GM21717 (cell line): Measurements from ENCODE around the gene AKAP11.
"Not testable (repeated sequence)": the region's sequence is repeated elsewhere in the genome, so short reads cannot be mapped to it uniquely, and the experiment has no call there.

Experiments
- ATAC-seq: cut with Tn5 transposase; IDR thresholded peaks from one replicate; pipeline ENCODE4 v1.9.1; 2021; ENCODE audit warnings: mild to moderate bottlenecking, moderate library complexity; ENCODE audit not compliant: unreplicated experiment

AKAP11 gene, protein sequence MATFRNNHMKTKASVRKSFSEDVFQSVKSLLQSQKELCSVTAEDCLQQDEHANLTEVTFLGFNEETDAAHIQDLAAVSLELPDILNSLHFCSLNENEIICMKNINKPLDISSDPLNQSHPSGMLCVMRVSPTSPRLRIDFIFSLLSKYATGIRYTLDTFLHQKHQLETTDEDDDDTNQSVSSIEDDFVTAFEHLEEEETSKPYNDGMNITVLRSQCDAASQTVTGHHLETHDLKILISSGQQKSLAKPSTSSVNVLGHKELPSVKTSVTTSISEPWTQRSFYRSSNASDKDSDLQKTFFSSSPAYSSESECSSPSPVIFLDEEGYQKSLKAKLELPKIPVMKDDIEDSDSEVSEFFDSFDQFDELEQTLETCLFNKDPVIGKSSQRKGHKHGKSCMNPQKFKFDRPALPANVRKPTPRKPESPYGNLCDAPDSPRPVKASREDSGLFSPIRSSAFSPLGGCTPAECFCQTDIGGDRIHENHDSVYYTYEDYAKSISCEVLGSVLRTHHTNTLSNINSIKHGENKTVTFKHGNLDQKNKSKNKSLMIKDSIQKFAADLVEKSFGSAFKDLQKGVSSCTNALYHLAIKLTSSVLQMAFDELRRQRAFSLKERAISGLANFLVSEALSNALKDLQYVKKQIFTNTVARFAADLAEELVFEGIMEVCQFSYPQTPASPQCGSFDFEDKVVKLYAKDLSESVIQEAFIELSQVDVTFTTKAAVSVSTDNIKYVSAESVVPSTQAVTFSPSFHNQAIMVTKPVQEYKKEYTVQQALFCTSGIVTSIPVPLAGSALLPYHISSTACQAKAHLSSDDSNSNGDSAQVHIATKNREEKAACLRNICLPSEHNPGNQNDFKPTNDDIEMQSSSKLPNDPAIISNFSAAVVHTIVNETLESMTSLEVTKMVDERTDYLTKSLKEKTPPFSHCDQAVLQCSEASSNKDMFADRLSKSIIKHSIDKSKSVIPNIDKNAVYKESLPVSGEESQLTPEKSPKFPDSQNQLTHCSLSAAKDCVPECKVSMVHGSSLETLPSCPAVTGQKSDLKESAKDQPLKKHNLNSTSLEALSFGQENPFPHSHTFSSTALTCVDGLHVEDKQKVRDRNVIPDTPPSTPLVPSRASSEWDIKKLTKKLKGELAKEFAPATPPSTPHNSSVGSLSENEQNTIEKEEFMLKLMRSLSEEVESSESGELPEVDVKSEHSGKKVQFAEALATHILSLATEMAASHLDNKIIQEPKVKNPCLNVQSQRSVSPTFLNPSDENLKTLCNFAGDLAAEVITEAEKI (N-terminal part only)

DNA sequence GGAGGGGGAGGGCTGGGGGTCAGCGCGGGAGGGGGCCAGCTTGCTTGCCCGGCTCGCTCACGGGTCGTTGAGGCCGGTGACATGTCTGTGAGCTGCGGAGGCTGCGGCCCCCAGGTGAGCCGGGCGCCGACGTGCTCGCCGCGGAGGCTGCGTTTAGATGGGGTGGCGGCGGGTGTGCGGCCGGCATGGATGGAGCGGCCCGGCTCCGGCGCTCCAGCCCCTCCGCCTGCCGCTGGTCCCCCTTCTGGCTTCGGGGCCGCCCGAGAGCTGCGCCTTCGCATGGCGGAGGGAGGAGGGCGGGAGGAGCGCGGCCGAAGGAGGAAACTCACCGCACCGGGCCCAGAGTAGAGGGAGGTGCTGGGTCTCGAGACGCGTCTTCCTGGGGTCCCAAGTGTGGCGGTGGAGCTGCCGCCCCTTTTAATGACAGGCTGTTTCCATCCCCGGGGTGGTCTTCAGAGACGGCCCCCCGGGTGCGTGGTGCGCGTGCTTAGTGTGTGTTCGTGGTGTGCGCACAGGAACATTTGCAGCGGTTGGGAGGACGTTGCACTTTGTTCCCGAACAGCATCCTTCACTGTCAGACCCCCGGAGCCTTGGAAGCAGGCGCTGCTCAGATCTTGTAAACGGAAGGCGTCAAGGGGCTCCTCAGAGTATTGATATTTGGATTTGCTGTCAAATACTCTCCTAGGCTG lies at the start of gene AKAP11:
Gene AKAP11, plus strand, starts transcription at position 38 of the 689 bp plus-strand sequence. CDS start 14,197 bp downstream, outside the sequence.
- ATAC-seq: peak; percentile 29

DNA sequence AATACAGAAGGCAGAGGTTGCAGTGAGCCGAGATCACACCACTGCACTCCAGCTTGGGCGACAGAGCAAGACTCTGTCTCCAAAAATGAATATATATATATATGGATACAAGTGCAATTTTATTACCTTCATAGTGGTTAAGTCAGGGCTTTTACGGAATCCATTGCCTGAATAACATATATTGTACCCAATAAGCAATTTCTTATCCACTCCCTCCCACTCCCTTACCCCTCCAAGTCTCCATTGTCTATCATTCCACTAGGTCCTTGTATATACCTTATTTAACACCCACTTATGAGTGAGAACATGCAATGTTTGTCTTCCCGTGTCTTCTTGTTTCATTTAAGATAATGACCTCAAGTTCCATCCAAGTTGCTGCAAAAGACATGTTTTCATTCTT lies 48.3 kb upstream of the AKAP11 start:
- no peak for ATAC-seq

DNA sequence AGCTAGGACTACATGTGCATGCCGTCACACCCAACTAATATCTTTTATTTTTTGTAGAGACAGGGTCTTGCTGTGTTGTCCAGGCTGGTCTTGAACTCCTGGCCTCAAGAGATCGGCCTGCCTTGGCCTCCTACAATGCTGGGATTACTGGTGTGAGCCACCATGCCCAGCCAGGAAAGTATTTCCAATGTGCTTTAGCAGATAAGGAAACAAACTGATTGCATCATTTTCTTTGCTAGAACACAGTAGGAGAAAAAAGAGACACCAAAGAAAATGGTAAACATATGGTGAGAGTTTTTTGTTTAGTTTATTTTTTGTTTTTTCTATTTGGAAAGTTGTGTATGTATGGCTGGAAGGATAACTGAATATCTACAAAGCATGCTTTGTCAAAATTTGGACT lies 46.9 kb upstream of the AKAP11 start:
- no peak for ATAC-seq

DNA sequence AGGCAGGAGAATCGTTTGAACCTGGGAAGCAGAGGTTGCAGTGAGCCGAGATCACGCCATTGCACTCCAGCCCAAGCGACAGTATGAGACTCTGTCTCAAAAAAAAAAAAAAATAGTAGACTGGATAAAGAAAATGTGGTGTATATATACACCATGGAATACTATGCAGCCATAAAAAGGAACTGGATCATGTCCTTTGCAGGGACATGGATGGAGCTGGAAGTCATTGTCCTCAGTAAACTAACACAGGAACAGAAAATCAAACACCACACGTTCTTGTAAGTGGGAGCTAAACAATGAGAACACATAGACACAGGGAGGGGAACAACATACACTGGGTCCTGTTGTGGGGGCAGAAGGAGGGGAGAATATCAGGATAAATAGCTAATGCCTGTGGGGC lies 45.2 kb upstream of the AKAP11 start:
- not testable (repeated sequence) for ATAC-seq

DNA sequence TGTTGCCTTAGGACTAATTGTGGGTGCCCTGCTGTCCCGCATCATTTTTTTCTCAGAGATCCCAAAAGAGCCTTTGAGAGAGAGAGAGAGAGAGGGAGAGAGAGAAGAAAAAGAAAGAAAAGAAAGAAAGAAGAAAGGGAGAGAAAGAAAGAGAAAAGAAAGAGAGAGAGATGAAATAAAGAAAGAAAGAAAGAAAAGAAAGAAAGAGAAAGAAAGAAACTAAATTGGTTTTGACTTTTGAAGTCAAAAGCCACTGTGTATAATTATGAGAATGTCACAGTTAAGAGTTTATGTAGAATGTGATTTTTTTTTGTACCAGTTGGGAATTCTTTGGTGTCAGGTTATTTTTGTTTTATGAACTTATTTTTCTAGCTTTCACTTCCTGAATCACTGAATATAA lies 43.4 kb upstream of the AKAP11 start:
- no peak for ATAC-seq

DNA sequence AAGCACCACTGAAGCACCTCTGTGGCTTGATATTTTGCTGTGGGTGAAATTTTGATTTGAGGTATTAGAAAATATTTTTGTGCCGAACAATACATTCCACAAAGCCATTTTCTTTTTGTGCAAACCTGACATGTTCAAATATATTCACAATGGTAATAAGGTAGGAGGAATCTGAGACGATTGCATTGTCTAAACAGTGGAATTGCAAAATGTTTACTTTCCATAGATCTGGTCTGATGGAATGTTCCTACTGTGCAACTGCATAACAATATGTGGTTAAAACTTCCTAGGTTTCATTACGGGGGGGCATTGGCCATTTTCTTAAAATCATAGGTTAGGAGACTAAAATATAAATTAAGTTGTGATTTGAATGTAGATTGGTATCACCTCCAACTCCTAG lies 42.7 kb upstream of the AKAP11 start:
- ATAC-seq: no peak

DNA sequence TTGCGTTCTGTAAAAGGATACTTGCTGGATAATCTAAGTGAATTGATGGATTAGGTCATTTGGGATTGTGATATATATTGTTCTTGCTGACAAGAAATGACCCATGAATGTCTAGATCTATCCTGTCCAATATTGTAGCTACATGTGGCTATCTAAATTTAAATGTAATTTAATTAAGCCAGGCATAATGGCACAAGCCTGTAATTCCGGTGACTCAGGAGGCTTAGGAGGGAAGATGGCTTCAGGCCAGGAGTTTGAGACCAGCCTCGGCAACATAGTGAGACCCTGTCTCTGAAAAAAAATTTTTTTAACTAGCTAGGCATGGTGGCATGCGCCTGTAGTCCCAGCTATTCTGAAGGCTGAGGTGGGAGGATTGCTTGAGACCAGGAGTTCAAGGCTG lies 39.3 kb upstream of the AKAP11 start:
- no peak for ATAC-seq

DNA sequence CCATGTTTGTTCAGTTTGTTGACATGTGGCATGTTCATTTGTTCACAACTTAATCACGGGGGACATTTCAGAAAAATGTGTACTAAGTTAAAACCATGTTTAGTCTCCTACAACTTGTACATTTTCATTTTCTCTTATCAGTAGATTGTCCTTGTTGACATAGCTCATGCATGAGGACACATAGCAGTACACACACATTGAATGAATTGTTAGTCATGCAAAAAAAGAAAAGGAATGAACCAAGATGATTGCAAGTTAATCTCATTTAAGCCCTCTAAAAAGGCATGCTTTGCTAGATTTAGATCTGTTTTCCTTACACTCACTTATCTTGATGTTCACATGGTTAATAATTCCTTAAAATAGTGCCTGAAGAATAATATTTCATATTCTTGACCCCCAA lies 38.2 kb upstream of the AKAP11 start:
- no peak for ATAC-seq

DNA sequence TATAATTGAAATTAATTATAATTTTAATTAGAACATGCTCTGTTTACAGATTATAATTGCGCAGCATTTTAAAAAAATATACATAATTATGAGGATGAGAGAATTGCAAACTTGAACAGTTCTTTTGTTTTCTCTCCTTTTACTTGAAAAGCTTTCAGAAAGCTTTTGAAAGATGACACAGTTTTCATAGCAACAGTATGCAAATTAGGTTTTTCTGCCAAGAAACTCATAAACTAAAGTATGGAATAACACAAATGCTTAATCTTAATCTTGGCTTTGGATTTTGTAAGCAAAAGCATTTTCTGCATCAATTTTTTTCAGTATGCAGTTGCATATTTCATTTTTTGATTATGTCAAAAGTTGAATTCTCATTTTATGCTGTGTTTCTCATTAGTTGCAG lies 32.8 kb upstream of the AKAP11 start:
- no peak for ATAC-seq

DNA sequence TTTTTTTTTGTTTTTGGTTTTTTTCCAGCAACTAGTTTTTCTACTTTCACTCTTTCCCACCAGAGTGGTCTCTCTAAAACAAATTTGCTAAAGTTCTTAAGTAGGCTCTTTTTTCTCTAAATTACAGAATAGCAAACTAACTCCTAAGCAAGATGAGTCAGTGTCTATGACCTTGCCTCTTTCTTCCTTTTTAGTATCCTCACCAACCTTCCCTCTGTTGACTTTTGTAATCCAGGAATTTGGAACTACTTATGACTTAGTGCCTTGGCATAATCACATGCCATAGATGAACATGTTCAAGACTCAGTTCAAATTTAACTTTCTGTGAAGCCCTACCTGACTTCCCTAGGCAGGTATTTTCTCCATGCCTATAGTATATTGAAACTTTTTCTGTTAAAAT lies 32.3 kb upstream of the AKAP11 start:
- no peak for ATAC-seq

DNA sequence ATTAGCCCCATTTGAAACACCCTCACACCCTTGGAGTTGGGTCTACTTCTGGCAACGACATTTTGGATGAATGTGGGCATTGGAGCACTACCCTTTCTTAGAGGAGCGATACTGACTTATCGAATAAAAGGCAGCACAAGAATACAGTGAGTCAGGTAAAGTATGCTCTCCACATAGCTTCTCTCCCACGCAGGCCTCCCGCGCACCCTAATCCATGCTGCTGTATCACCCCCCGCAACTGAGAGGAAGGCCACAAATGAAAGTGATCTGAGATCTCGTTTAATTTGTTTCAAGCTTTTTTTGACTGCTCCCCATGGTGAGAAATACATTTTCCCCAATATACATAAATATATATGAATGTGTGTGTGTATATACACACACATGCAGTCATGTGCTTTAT lies 25.4 kb upstream of the AKAP11 start:
- no peak for ATAC-seq

DNA sequence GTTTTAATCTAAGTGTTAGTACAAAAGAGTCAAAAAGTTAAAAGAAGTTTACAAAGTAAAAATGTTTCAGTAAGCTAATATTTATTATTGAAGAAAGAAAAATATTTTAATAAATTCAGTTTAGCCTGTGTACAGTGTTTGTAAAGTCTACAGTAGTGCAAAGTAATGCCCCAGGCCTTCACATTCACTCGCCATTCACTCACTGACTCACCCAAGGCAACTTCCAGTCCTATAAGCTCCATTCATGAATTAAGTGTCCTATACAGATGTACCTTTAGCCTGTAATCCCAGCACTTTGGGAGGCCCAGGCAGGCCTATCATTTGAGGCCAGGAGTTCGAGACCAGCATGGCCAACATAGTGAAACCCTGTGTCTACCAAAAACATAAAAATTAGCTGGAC lies 24.1 kb upstream of the AKAP11 start:
- ATAC-seq: no peak

DNA sequence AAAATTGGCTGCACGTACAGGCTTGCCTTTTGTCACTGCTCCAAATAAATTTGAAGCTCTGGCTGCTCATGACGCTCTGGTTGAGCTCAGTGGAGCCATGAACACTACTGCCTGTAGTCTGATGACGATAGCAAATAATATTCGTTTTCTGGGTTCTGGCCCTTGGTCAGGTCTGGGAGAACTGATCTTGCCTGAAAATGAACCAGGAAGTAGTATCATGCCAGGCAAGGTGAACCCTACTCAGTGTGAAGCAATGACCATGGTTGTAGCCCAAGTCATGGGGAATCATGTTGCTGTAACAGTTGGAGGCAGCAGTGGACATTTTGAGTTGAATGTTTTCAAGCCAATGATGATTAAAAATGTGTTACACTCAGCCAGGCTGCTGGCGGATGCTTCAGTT lies 16.1 kb upstream of the AKAP11 start:
- ATAC-seq: no peak

DNA sequence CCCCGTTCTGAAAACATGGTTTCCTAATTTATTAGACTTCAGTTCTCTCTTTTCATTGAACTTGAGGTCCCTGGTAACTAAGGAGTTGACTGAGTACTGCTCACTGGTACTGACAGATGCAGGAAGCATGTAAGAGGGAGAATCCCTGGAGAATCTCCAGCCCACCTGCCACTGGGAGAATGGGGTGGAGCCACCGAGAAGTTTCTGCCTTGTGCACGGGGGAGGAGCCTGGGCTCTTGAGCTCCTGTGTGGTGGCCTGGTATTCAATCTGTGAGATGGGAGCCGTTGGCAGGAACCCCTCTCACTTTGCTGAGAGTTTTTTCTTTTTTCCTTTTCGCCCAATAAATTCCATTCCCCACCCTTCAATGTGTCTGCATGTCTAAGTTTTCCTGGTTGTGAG lies 13.2 kb upstream of the AKAP11 start:
- no peak for ATAC-seq

DNA sequence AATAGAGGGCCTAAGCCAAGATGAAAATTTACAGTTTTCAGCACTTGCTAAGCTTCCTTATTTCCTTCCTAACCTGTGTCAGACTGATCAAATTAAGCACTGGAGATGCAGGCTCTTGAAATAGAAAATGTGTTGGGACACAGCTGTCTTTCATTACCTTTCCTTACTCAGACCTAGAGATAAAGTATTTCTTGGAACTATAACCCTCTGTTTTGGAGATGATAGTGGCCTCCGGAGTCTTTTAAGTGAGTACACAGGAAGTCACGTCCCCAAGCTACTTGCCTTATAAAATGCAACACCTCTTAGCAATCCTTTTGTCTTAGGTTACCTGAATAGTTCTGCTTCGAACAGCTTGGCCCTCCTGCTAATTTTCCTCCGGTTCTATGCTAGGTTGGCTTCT lies 12.4 kb upstream of the AKAP11 start:
- no peak for ATAC-seq

DNA sequence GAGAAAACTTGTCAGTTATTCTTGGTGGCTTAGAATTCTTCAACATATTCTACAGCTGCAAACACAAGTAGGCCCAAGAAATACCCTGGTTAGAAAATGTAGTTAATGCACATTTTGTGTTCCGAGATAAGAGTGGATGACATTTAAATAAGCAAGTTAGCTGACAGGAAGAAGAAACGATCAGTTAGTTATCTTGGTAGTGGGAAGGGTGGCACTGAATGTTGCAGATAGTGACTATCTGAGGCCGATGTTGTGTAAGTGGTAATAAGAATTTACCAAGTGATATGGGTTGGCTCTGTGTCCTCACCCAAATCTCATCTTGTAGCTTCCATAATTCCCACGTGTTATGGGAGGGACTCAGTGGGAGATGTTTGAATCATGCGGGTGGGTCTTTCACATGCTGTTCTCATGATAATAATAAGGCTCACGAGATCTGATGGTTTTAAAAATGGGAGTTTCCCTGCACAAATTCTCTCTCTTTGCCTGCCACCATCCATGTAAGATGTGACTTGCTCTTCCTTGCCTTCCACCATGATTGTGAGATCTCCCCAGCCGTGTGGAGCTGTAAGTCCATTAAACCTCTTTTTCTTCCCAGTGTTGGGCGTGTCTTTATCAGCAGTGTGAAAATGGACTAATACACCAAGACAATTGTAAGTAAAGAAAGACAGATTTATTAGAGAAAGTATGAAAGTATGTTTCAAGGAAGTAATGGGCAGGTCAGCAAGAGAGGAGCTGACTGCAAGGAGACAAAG lies 10.9 kb upstream of the AKAP11 start:
- no peak for ATAC-seq

DNA sequence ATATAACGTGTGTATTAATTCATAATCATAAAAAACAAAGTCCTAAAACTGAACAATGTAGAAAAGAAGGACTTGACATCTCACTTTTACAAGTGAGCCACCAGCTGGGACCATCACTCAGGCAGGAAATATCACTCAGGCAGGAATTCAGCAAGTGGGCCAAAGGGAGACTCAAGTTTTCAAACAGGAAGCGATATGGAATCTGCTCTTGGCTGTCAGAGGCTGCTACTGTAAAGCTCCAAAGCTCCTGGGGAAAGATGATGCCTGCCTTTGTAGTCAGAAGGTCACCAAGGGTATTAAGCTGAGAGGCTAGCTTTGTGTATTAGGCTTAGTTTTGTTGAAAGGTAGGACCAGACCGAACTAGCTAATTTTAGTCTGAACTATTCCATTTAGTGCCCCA lies 5.5 kb upstream of the AKAP11 start:
- no peak for ATAC-seq

DNA sequence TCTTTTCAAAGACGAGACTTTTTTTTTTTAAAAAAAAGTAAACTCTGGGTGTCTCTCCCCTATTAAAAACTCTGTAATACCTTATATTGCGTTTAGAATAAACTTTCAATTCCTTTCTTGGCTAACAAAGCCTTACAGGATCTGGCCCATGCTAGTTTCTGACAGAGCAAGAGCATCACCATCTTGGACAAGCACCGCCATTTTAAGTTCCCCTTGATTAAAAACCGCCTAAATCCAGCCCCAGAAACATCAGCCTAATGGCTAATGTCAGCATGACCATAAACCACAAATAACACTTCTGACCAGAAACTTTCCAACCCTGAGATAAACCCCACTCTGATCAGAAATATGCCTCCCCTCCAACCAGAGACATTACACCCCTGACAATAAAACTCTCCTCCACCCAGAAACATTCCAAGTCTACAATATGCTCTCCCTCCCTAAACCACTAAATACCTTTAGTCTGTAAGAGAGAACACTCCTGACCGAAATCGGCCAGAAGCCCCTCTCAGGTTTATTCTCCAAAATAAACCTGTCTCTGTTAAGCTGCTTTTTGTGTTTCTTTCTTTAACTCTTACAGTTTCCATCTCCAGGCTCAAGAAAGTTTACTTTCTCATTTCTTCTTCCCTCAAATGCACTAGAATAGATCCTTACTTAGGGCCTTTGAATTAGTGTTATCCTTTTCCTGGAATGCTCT lies 1.6 kb upstream of the AKAP11 start:
- ATAC-seq: no peak

DNA sequence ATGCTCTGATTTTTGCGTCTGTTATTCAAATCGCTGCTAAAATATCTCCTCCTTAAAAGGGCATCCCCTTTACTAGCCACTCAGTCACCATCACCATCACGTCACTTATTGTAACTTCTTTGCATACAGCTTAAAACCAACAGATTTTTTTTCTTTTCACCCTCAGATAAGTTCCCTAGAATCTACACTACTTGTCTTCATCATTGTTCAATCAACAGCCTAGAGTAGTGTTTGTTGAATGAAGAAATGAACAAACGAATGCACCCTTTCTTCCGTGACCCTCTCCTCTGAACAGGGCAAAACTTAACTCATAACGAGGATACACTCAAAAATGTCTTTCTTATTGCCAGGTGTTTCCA lies 1.1 kb upstream of the AKAP11 start:
- ATAC-seq: no peak
